BE2C (cell line): ENCODE data around the gene AGBL1.

ENCODE experiments used
- DNase-seq: peaks from one replicate; pipeline ENCODE4 v3.0.0-alpha.2; 2020
- H3K27me3 ChIP-seq: fragments of 250-450 bp; sonication (Bioruptor Pico); 2 replicates; pipeline ENCODE4 v1.5.1; 2020; ENCODE audit warnings: mild to moderate bottlenecking
- H3K36me3 ChIP-seq: fragments of 250-450 bp; sonication (Bioruptor Pico); 2 replicates; pipeline ENCODE4 v1.5.1; 2020; ENCODE audit warnings: mild to moderate bottlenecking
- H3K4me1 ChIP-seq: fragments of 250-450 bp; sonication (Bioruptor Pico); 2 replicates; pipeline ENCODE4 v1.5.1; 2020
- H3K4me3 ChIP-seq: 2 replicates; pipeline ENCODE4 v1.5.1; 2011; ENCODE audit warnings: low read depth, low read length
- H3K9me3 ChIP-seq: fragments of 250-450 bp; sonication (Bioruptor Pico); 2 replicates; pipeline ENCODE4 v1.5.1; 2020
- CTCF ChIP-seq: IDR thresholded peaks from 2 replicates; pipeline ENCODE4 v1.5.1; 2012; ENCODE audit warnings: mild to moderate bottlenecking, low read depth, low read length

Gene AGBL1

GRCh38 chr15:86154705-86155104, 75.0 kb downstream of the AGBL1 start:
- no peak overlapping the region for H3K4me3 ChIP-seq
- H3K9me3 ChIP-seq = no peaks in the 10 kb centered on the region
- no peak for DNase-seq
- H3K27me3 ChIP-seq = no peaks in the 10 kb centered on the region; the same call in 1 of the 2 replicates
- H3K36me3 ChIP-seq = no peaks in the 10 kb centered on the region
- no peaks in the 10 kb centered on the region for H3K4me1 ChIP-seq
- TF ChIP-seq CTCF = no peak

DNA sequence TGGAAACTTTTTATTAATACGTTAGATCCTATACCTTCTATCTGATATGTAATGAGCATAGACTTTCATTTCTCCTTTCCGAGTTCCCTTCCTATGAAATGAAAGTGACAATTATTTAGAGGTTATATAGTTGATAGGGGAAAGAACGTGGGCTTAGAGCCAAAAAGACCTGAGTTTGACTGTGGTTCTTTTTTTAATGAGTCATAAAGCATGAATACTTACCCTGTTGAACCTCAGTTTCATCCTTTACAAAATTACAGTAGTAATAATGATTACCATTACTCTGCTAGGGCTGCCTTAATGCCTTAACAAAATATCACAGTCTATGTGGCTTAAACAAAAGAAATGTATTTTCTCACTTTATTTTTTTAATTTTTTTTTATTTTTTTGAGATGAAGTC, 75.9 kb downstream of the AGBL1 start:
- no peak overlapping the region for H3K4me3 ChIP-seq
- no peaks in the 10 kb centered on the region for H3K36me3 ChIP-seq
- H3K27me3 ChIP-seq = no peaks in the 10 kb centered on the region; the same call in 1 of the 2 replicates
- no peak for TF ChIP-seq CTCF
- no peaks in the 10 kb centered on the region for H3K4me1 ChIP-seq
- H3K9me3 ChIP-seq = no peaks in the 10 kb centered on the region
- DNase-seq = no peak

GRCh38 chr15:86157606-86158293, 78.1 kb downstream of the AGBL1 start:
- no peak for DNase-seq
- Histone ChIP-seq H3K36me3 (no peaks in the 10 kb centered on the region), H3K4me1 (no peaks in the 10 kb centered on the region), H3K27me3 (no peaks in the 10 kb centered on the region; the same call in 1 of the 2 replicates), H3K9me3 (no peaks in the 10 kb centered on the region), H3K4me3 (no peak overlapping the region)
- no peak for TF ChIP-seq CTCF

GRCh38 chr15:86159468-86159867, 79.8 kb downstream of the AGBL1 start:
- no peaks in the 10 kb centered on the region; the same call in 1 of the 2 replicates for H3K27me3 ChIP-seq
- no peak for TF ChIP-seq CTCF

DNA sequence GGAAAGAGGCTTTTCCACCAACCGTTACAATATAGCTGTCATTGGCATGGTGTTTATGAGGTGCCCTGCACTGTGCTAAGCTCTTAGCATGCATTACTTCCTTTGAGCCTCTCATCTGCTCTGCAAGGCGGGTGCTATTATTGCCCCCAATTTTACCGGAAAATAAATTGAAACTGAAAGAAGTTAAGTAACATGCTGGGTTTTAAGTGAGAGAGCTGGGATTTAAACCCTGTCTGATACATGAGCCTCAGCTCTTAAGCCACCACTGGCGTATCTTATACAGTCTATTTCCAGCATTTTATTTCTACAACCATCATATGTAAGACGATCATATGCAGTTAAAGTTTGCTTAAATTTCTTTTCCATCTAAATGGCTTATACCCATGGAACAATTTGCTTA, 81.6 kb downstream of the AGBL1 start:
- no peaks in the 10 kb centered on the region; the same call in 1 of the 2 replicates for H3K27me3 ChIP-seq
- no peaks in the 10 kb centered on the region for H3K9me3 ChIP-seq
- H3K4me3 ChIP-seq = no peak overlapping the region
- no peak for TF ChIP-seq CTCF
- DNase-seq = no peak
- H3K4me1 ChIP-seq = no peaks in the 10 kb centered on the region
- no peaks in the 10 kb centered on the region for H3K36me3 ChIP-seq

More at GRCh38 chr15:86159468-86159867, 79.8 kb downstream of the AGBL1 start:
- no peaks in the 10 kb centered on the region for H3K4me1 ChIP-seq
- DNase-seq = no peak
- no peak overlapping the region for H3K4me3 ChIP-seq
- no peaks in the 10 kb centered on the region for H3K36me3 ChIP-seq
- no peaks in the 10 kb centered on the region for H3K9me3 ChIP-seq

GRCh38 chr15:86162172-86162591, 82.5 kb downstream of the AGBL1 start:
- no peak for TF ChIP-seq CTCF
- H3K36me3 ChIP-seq = no peaks in the 10 kb centered on the region
- no peaks in the 10 kb centered on the region; the same call in 1 of the 2 replicates for H3K27me3 ChIP-seq
- H3K4me1 ChIP-seq = no peaks in the 10 kb centered on the region
- no peak overlapping the region for H3K4me3 ChIP-seq
- no peaks in the 10 kb centered on the region for H3K9me3 ChIP-seq
- no peak for DNase-seq
